Calu3 (cell line): ENCODE data around the gene GEMIN2. TPM values are rescaled to one million over a fixed set of nuclear protein-coding genes. Genes with fewer than 3 reads are reported as not detected.

ENCODE experiments used
- BruUV-seq: library from RNA; stranded (reverse); fragments of 400-500 nt; replicated peaks from 2 replicates; lab custom pipeline; 2021; lab: Mats Ljungman, UMichigan
- CTCF ChIA-PET: fragments of 300-600 bp; sonication (Branson Sonifier 250); formaldehyde crosslinking; loops from one replicate; lab custom pipeline; 2022; ENCODE audit warnings: antibody characterized with exemption; lab: Charles Lee
- DNase-seq: peaks from one replicate; pipeline ENCODE4 v3.0.0; 2022
- H3K27ac Mint-ChIP-seq: one replicate; pipeline ENCODE4 v1.8.0; 2022; ENCODE audit warnings: mixed read lengths; ENCODE audit not compliant: unreplicated experiment
- H3K27me3 Mint-ChIP-seq: one replicate; pipeline ENCODE4 v1.8.0; 2022; ENCODE audit warnings: mixed read lengths; ENCODE audit not compliant: unreplicated experiment
- H3K36me3 Mint-ChIP-seq: one replicate; pipeline ENCODE4 v1.8.0; 2022; ENCODE audit warnings: mild to moderate bottlenecking, moderate library complexity, mixed read lengths; ENCODE audit not compliant: insufficient read depth, unreplicated experiment
- H3K4me1 Mint-ChIP-seq: one replicate; pipeline ENCODE4 v1.8.0; 2022; ENCODE audit warnings: mild to moderate bottlenecking, low read depth, mixed read lengths; ENCODE audit not compliant: unreplicated experiment
- H3K4me3 Mint-ChIP-seq: one replicate; pipeline ENCODE4 v1.8.0; 2022; ENCODE audit warnings: mild to moderate bottlenecking, low read depth, moderate library complexity, mixed read lengths; ENCODE audit not compliant: unreplicated experiment
- H3K9me3 Mint-ChIP-seq: one replicate; pipeline ENCODE4 v1.8.0; 2022; ENCODE audit warnings: low read depth, mixed read lengths; ENCODE audit not compliant: unreplicated experiment
- CTCF ChIP-seq: fragments of 200-600 bp; IDR thresholded peaks from one replicate; pipeline ENCODE4 v1.8.0; 2022; ENCODE audit warnings: antibody characterized with exemption; ENCODE audit not compliant: unreplicated experiment
- intact Hi-C: fragments of 100-400 bp; cut with micrococcal nuclease; formaldehyde crosslinking; loops from one replicate; pipeline ENCODE4 v1.10.0; 2022; ENCODE audit not compliant: unreplicated experiment
- total RNA-seq: library from RNA; stranded (reverse); gene quantifications from 2 replicates; pipeline ENCODE4 v1.2.3, GENCODE V29; 2022

Gene GEMIN2
- total RNA-seq, 1 experiment from 2014 or later: 20.1 TPM

GRCh38 chr14:39185256-39186049 lies 71.3 kb downstream of the GEMIN2 start:
- H3K4me1 Mint-ChIP-seq: no peaks in the 10 kb centered on the region
- H3K27ac Mint-ChIP-seq: no peak overlapping the region
- H3K4me3 Mint-ChIP-seq: peak overlapping the region; percentile 17
- no TSS peak for BruUV-seq
- intact Hi-C loops: no loop called here
- no peak for DNase-seq
- no peaks in the 10 kb centered on the region for H3K27me3 Mint-ChIP-seq
- H3K9me3 Mint-ChIP-seq: no peaks in the 10 kb centered on the region
- CTCF ChIA-PET: interaction anchor here (0.5 to 0.7 kb wide), 2 partner anchors 27 to 81 kb away, joined by 3 to 8 read pairs; no protein-coding TSS in a partner anchor
- no peak for TF ChIP-seq CTCF
- peaks cover 15% of the 10 kb centered on the region for H3K36me3 Mint-ChIP-seq

Other genes with a start within 250 kb of the GEMIN2 start
- 37.5 and 48.0 TPM in 2 replicates for gene SEC23A, start 11.1 kb upstream of the GEMIN2 start, total RNA-seq
- gene TRAPPC6B, start 56.0 kb downstream of the GEMIN2 start, total RNA-seq: 19.0 and 19.8 TPM in 2 replicates
- 93.1 and 93.5 TPM in 2 replicates for gene PNN, start 60.9 kb downstream of the GEMIN2 start, total RNA-seq
- gene MIA2, start 119.6 kb downstream of the GEMIN2 start, total RNA-seq: 49.1 and 52.8 TPM in 2 replicates